ENCODE results near the gene SNRNP48.

- TF ChIP-seq CTCF (IDR thresholded peaks at IDR 0.05) (no peak), POLR2A (IDR thresholded peaks at IDR 0.05) (no peak)
Measured at GRCh38 chr6:7591770-7592169, 1.8 kb downstream of the SNRNP48 start.

Data from thyroid gland (tissue), 4 donors.